Endothelial cell of umbilical vein (primary cell): Measurements from ENCODE around the gene SLC4A1AP. TPM values are rescaled to one million over a fixed set of nuclear protein-coding genes. Genes with fewer than 3 reads are reported as not detected.

ENCODE experiments used
- BruUV-seq: library from RNA; stranded (reverse); fragments of 400-500 nt; replicated peaks from 2 replicates; lab custom pipeline; 2021; lab: Mats Ljungman, UMichigan
- CTCF ChIA-PET: fragments of 300-600, 350-600 bp; sonication (Branson Sonifier 250); formaldehyde crosslinking; loops from one replicate; lab custom pipeline; 2021; ENCODE audit warnings: antibody characterized with exemption, inconsistent platforms; lab: Charles Lee
- POLR2A ChIA-PET: fragments of 300-600, 350-600 bp; sonication (Branson Sonifier 250); formaldehyde crosslinking; loops from one replicate; lab custom pipeline; 2021; ENCODE audit warnings: antibody characterized with exemption, inconsistent platforms; lab: Charles Lee
- DNase-seq: peaks from one replicate; pipeline ENCODE4 v3.0.0-alpha.2; 2011; ENCODE audit warnings: low read depth, low spot score
- FAIRE-seq: peaks from 2 replicates; lab custom pipeline; 2011; peaks lifted over from hg19 to GRCh38; lab: Jason Lieb, UNC
- H2AFZ ChIP-seq: 2 replicates; pipeline ENCODE4 v1.6.0; 2012; ENCODE audit warnings: low read depth, low read length, control low read depth, inconsistent platforms
- H3K27ac ChIP-seq: 2 replicates; pipeline ENCODE4 v1.5.1; 2011; ENCODE audit warnings: low read depth, mild to moderate bottlenecking, control low read depth, low read length, moderate library complexity; ENCODE audit not compliant: insufficient read depth
- H3K27me3 ChIP-seq, 2 experiments: 2 replicates each; pipeline versions ENCODE4 v1.6.0 to v1.6.1; 2011; ENCODE audit warnings: low read length in 2 of 2, mixed read lengths in 1 of 2; ENCODE audit not compliant: control insufficient read depth in 2 of 2, insufficient read depth in 2 of 2
- H3K36me3 ChIP-seq, 2 experiments: 2 replicates in 1 of 2; 3 replicates in 1 of 2; pipeline ENCODE4 v1.5.1; 2011; ENCODE audit warnings: low read length in 2 of 2, mild to moderate bottlenecking in 1 of 2, moderate library complexity in 1 of 2; ENCODE audit not compliant: control insufficient read depth in 2 of 2, insufficient read depth in 2 of 2; ENCODE audit errors: extremely low read depth in 1 of 2
- H3K4me1 ChIP-seq: 3 replicates; pipeline ENCODE4 v1.5.1; 2011; ENCODE audit warnings: mild to moderate bottlenecking, low read length; ENCODE audit not compliant: control insufficient read depth, insufficient read depth; ENCODE audit errors: extremely low read depth
- H3K4me2 ChIP-seq: 2 replicates; pipeline ENCODE4 v1.6.1; 2011; ENCODE audit warnings: low read length, control low read depth, mixed read lengths; ENCODE audit not compliant: insufficient read depth
- H3K4me3 ChIP-seq, 3 experiments: fragments of 200-600 bp in 1 of 3; sonication (generic), shearing (Covaris generic) in 1 of 3; replicated peaks in 1 of 3; 2 replicates each; pipeline ENCODE4 v1.5.1; 2011 to 2016; ENCODE audit warnings: control low read depth in 3 of 3, low read length in 3 of 3, mild to moderate bottlenecking in 2 of 3, inconsistent platforms in 1 of 3, low read depth in 1 of 3, moderate library complexity in 1 of 3; ENCODE audit not compliant: insufficient read depth in 1 of 3
- H3K79me2 ChIP-seq: 2 replicates; pipeline ENCODE4 v1.6.0; 2012; ENCODE audit warnings: low read length, inconsistent platforms; ENCODE audit not compliant: control insufficient read depth, insufficient read depth
- H3K9ac ChIP-seq: replicated peaks from 2 replicates; pipeline ENCODE3; 2011; ENCODE audit warnings: low read length, control low read depth; ENCODE audit not compliant: insufficient read depth; ENCODE audit errors: extremely low read depth
- H3K9me1 ChIP-seq: replicated peaks from 3 replicates; pipeline ENCODE4 v1.6.0; 2011; ENCODE audit warnings: mild to moderate bottlenecking, low read length; ENCODE audit not compliant: control insufficient read depth, insufficient read depth; ENCODE audit errors: extremely low read depth
- H3K9me3 ChIP-seq: replicated peaks from 2 replicates; pipeline ENCODE4 v1.5.1; 2012; ENCODE audit warnings: low read length, inconsistent platforms; ENCODE audit not compliant: control insufficient read depth, insufficient read depth
- H4K20me1 ChIP-seq: replicated peaks from 2 replicates; pipeline ENCODE3; 2011; ENCODE audit warnings: mild to moderate bottlenecking, low read length; ENCODE audit not compliant: control insufficient read depth, insufficient read depth; ENCODE audit errors: extremely low read depth
- CTCF ChIP-seq, 2 donors: IDR thresholded peaks; 1 replicate in 1 of 2; 2 replicates in 1 of 2; pipeline ENCODE4 v1.5.1; 2011; ENCODE audit warnings: low read length in 2 of 2, mild to moderate bottlenecking in 2 of 2, moderate library complexity in 2 of 2, control low read depth in 1 of 2, inconsistent platforms in 1 of 2, low read depth in 1 of 2; ENCODE audit not compliant: insufficient read depth in 1 of 2; ENCODE audit errors: extremely low read depth in 1 of 2
- EZH2 ChIP-seq: IDR thresholded peaks from 2 replicates; pipeline ENCODE4 v1.6.1; 2012; ENCODE audit warnings: borderline replicate concordance, low read depth, mild to moderate bottlenecking, moderate library complexity, low read length, inconsistent platforms; ENCODE audit not compliant: severe bottlenecking
- FOS ChIP-seq: IDR thresholded peaks from 2 replicates; pipeline ENCODE4 v1.6.1; 2011; ENCODE audit warnings: mild to moderate bottlenecking, low read length, moderate library complexity, borderline replicate concordance; ENCODE audit not compliant: insufficient read depth
- GATA2 ChIP-seq: IDR thresholded peaks from 2 replicates; pipeline ENCODE4 v1.7.0; 2011; ENCODE audit warnings: low read depth, mild to moderate bottlenecking, moderate library complexity, mixed read lengths, low read length; ENCODE audit not compliant: insufficient read length, insufficient read depth
- JUN ChIP-seq: IDR thresholded peaks from 2 replicates; pipeline ENCODE4 v1.6.1; 2011; ENCODE audit warnings: borderline replicate concordance, low read depth; ENCODE audit not compliant: insufficient read length, insufficient read depth
- MAX ChIP-seq: IDR thresholded peaks from 2 replicates; pipeline ENCODE4 v1.6.1; 2011; ENCODE audit not compliant: insufficient read depth, insufficient read length
- MYC ChIP-seq: IDR thresholded peaks from one replicate; pipeline ENCODE4 v1.6.1; 2011; ENCODE audit warnings: mild to moderate bottlenecking, low read depth, low read length
- POLR2A ChIP-seq: IDR thresholded peaks from 2 replicates; pipeline ENCODE4 v1.6.1; 2012; ENCODE audit warnings: low read depth, mild to moderate bottlenecking, control low read depth, low read length
- POLR2AphosphoS5 ChIP-seq: IDR thresholded peaks from 2 replicates; pipeline ENCODE4 v1.6.1; 2012; ENCODE audit warnings: low read depth, mild to moderate bottlenecking, control low read depth, low read length, moderate library complexity; ENCODE audit not compliant: insufficient read depth
- dilution Hi-C: fragments of 300-500 bp; cut with MboI; formaldehyde crosslinking; loops from one replicate; pipeline ENCODE4 v1.15.0; 2019; ENCODE audit warnings: low sequenced_read_pairs; ENCODE audit not compliant: extremely low pct_ligation_motif_present
- intact Hi-C: fragments of 100-400 bp; cut with micrococcal nuclease; formaldehyde crosslinking; loops from one replicate; pipeline ENCODE4 v1.10.0; 2022
- polyA plus RNA-seq, 4 experiments: library from polyadenylated mRNA; depleted of rRNA in 3 of 4; stranded (reverse) in 3 of 4; unstranded in 1 of 4; fragments of >200 nt; gene quantifications; 2 replicates each; pipeline versions ENCODE4 v1.2.1 to v1.2.3, GENCODE V29; 2011 to 2012; ENCODE audit warnings: missing spikeins in 1 of 4
- total RNA-seq: library from RNA; stranded (reverse); gene quantifications from 2 replicates; pipeline ENCODE4 v1.2.3, GENCODE V29; 2021

Gene SLC4A1AP
- total and polyA plus RNA-seq, 2 donors (not counting 3 experiments of a cell fraction or from before 2014, with no cell fraction given): 9.5 to 28.4 TPM

GRCh38 chr2:27690052-27690451 is 26.4 kb downstream of the SLC4A1AP start:
- H3K27ac ChIP-seq: no peak overlapping the region
- H3K4me2 ChIP-seq: no peak overlapping the region
- H3K36me3 ChIP-seq: peaks cover 9 to 14% of the 10 kb centered on the region in 2 experiments
- no peak overlapping the region for H3K4me3 ChIP-seq
- H3K27me3 ChIP-seq: no peaks in the 10 kb centered on the region
- no peaks in the 10 kb centered on the region for H4K20me1 ChIP-seq
- TF ChIP-seq POLR2A (no peak), POLR2AphosphoS5 (no peak), EZH2 (no peak)
- dilution Hi-C loops (no loop called here), intact Hi-C loops (no loop called here)
- no peak overlapping the region for H3K9ac ChIP-seq
- H3K79me2 ChIP-seq: no peaks in the 10 kb centered on the region
- no peak overlapping the region for H2AFZ ChIP-seq
- BruUV-seq: no TSS peak
- FAIRE-seq: no peak
- H3K4me1 ChIP-seq: no peaks in the 10 kb centered on the region
- ChIA-PET CTCF (interaction anchor here (0.9 to 1.8 kb wide), 3 partner anchors 9 to 14 kb away, joined by 3 to 6 read pairs (median 3); no protein-coding TSS in a partner anchor), POLR2A (no interaction called here)
- no peaks in the 10 kb centered on the region for H3K9me3 ChIP-seq
- DNase-seq: no peak
- H3K9me1 ChIP-seq: no peaks in the 10 kb centered on the region

- ChIA-PET CTCF (no interaction called here), POLR2A (no interaction called here)
- Histone ChIP-seq H3K36me3 (peaks cover 0 to 7% of the 10 kb centered on the region in 2 experiments), H3K79me2 (no peaks in the 10 kb centered on the region), H3K27me3 (no peaks in the 10 kb centered on the region), H3K4me3 (no peak overlapping the region), H3K4me2 (no peak overlapping the region), H4K20me1 (no peaks in the 10 kb centered on the region), H3K9me1 (no peaks in the 10 kb centered on the region), H3K4me1 (no peaks in the 10 kb centered on the region), H3K9ac (no peak overlapping the region), H2AFZ (no peak overlapping the region), H3K9me3 (no peaks in the 10 kb centered on the region), H3K27ac (no peak overlapping the region)
- no TSS peak for BruUV-seq
- intact Hi-C loops: no loop called here
- dilution Hi-C loops: no loop called here
- FAIRE-seq (no peak), DNase-seq (no peak)
- TF ChIP-seq FOS: no peak
- no peak for TF ChIP-seq EZH2
- TF ChIP-seq POLR2A: no peak
- TF ChIP-seq POLR2AphosphoS5: no peak
- no peak for TF ChIP-seq MAX
- TF ChIP-seq CTCF (IDR thresholded peaks at IDR 0.05; ENCODE audit: extremely low read depth in 1 of 2, insufficient read depth in 1 of 2, low read depth in 1 of 2, low read length in 2 of 2): no peak
- no peak for TF ChIP-seq JUN
- no peak for TF ChIP-seq GATA2
- no peak for TF ChIP-seq MYC
Observed at GRCh38 chr2:27697660-27698059, 34.0 kb downstream of the SLC4A1AP start.
